Rectal smooth muscle tissue (tissue), 1 donor: ENCODE results near the gene LRP1B.

ENCODE experiments used
- H3K27ac ChIP-seq: one replicate; pipeline ENCODE4 v1.7.0; 2013; ENCODE audit warnings: low read depth, low read length, inconsistent platforms
- H3K27me3 ChIP-seq: one replicate; pipeline ENCODE4 v1.7.0; 2013; ENCODE audit warnings: low read length; ENCODE audit not compliant: control insufficient read depth, insufficient read depth
- H3K36me3 ChIP-seq: one replicate; pipeline ENCODE4 v1.7.0; 2013; ENCODE audit warnings: low read length; ENCODE audit not compliant: control insufficient read depth, insufficient read depth
- H3K4me1 ChIP-seq: one replicate; pipeline ENCODE4 v1.7.0; 2013; ENCODE audit warnings: low read length; ENCODE audit not compliant: control insufficient read depth, insufficient read depth
- H3K4me3 ChIP-seq: one replicate; pipeline ENCODE4 v1.7.0; 2013; ENCODE audit warnings: low read length
- H3K9ac ChIP-seq: one replicate; pipeline ENCODE4 v1.7.0; 2013; ENCODE audit warnings: low read length

The LRP1B gene

DNA sequence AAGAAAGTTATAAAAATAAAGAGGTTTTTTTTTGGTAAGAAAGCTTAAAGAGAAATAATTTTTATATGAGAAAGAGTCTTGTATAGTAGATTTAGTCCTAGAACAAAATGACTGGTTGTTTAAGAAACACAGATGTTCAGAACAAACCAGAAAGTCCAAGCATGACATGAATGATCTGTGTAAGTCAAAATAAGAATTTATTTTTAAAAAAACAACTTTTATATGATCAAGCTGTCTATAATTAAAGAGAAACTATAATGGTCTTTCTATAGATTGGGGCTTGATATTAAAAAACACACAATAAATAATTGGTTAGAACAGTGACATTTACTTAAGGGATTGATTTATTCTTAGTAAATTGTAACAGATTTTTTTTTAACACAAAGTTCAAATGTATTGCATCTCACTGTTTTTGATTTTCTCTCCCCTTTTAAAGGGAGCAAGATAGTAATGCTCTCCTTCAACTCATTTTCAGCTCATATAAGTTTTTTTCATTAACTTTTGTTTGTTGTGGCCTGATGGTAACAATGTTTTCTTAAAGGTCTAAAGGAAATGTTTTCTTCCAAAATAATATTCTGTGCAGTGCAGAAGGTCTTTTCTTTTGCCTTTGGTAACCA, 1256.8 kb downstream of the LRP1B start:
- Histone ChIP-seq H3K9ac (no peak overlapping the region), H3K27ac (no peak overlapping the region)

DNA sequence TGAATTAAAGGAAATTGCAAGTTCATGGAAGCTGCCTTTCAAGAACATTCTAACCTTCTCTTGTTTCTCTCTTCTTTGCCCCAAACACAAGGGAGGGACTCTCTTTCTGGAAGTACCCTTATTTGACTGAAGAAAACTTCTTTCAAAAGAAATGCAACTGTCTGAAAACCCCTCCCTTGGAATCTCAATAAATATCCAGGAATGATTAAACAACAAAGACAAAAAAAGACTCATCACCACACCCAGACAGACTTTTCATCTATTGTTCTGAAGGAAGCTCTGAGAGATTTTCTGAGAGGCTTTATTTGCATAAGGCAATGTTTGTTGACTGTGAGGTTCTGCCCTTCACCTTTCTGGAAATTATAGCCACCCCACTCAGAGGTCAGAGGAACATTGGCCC, 1260.9 kb downstream of the LRP1B start:
- Histone ChIP-seq H3K4me1 (no peaks in the 10 kb centered on the region), H3K27ac (no peak overlapping the region), H3K9ac (no peak overlapping the region), H3K36me3 (no peaks in the 10 kb centered on the region), H3K27me3 (no peaks in the 10 kb centered on the region), H3K4me3 (no peak overlapping the region)

More for the DNA sequence above, 1256.8 kb downstream of the LRP1B start:
- H3K36me3 ChIP-seq, result no peaks in the 10 kb centered on the region
- no peaks in the 10 kb centered on the region for H3K27me3 ChIP-seq
- no peaks in the 10 kb centered on the region for H3K4me1 ChIP-seq
- H3K4me3 ChIP-seq, result no peak overlapping the region

DNA sequence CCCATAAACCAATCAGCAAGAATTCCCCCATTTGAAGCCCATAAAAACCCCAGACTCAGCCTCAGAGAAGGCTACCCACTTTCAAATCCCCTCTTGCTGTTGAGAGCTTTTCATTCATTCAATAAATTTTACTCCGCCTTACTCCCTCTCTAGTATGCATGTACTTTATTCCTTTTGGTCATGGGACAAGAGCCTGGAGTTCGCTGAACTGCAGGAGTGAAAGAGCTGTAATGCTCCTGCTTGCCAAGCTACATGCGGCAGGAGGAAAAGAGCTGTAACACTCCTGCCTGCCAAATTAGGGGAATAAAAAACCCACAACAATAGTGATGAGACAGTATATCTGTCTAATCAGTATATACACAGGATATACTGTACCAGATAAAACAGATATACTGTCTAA, 1261.7 kb downstream of the LRP1B start:
- no peak overlapping the region for H3K9ac ChIP-seq
- no peaks in the 10 kb centered on the region for H3K36me3 ChIP-seq
- H3K4me1 ChIP-seq, result no peaks in the 10 kb centered on the region
- H3K4me3 ChIP-seq, result no peak overlapping the region
- H3K27me3 ChIP-seq, result no peaks in the 10 kb centered on the region
- no peak overlapping the region for H3K27ac ChIP-seq

DNA sequence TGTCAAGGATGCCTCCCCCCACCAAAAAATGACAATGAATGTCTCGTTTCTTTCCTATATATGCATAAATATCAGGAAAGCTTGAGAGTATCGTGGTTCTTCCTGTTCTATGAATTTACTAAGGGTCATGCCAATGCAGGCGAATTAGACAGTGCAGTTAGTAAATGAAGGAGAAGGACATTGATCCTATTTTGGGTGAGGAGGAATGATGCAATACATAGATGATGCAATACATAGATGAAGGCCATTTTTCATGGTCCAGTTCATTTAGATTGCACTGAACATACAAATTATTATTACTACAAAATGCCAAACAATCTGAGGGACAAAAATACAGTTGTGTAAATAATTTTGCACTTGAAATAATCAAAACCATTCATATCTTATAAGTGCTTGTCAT, 1265.0 kb downstream of the LRP1B start:
- Histone ChIP-seq H3K4me1 (no peaks in the 10 kb centered on the region), H3K27ac (no peak overlapping the region), H3K4me3 (no peak overlapping the region), H3K27me3 (no peaks in the 10 kb centered on the region), H3K9ac (no peak overlapping the region), H3K36me3 (no peaks in the 10 kb centered on the region)

DNA sequence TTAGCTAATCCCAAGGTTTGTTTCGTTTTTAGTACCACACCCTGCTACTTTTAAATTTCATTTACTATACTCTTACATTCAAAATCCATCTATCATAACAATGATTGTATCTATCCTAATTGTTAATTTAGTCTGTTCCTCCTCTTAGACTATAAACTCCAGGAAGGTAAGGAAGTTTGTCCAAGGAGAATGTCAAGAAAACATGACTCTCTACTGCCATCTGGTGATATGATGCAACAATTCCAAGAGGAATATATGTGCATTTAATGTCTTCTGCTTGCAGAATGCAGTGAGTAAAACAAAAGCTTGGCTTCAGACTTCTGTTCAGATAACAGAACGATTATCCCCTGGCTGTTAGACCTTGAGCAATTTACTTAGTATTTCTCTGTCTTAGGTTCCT, 1267.1 kb downstream of the LRP1B start:
- Histone ChIP-seq H3K27ac (no peak overlapping the region), H3K4me3 (no peak overlapping the region), H3K4me1 (no peaks in the 10 kb centered on the region), H3K36me3 (no peaks in the 10 kb centered on the region), H3K9ac (no peak overlapping the region), H3K27me3 (no peaks in the 10 kb centered on the region)

DNA sequence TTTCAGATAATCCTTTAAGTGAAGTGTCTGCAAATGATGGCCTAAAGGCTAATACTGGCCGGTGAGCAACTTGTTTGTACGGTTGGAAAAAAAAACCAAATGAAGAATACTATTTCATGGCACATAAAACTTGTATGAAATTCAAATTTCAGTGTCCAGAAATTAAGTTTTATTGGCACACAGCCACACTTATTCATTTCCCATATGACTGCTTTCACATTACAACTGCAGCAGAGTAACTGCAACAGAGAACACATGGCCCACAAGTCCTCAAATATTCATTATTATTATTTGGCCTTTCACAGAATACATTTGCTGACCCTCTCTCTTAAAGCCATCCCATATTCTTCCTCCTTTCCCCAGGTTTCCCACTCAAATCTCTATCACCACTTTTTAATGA, 1268.6 kb downstream of the LRP1B start:
- Histone ChIP-seq H3K4me3 (no peak overlapping the region), H3K36me3 (no peaks in the 10 kb centered on the region), H3K4me1 (no peaks in the 10 kb centered on the region), H3K27ac (no peak overlapping the region), H3K9ac (no peak overlapping the region), H3K27me3 (no peaks in the 10 kb centered on the region)

DNA sequence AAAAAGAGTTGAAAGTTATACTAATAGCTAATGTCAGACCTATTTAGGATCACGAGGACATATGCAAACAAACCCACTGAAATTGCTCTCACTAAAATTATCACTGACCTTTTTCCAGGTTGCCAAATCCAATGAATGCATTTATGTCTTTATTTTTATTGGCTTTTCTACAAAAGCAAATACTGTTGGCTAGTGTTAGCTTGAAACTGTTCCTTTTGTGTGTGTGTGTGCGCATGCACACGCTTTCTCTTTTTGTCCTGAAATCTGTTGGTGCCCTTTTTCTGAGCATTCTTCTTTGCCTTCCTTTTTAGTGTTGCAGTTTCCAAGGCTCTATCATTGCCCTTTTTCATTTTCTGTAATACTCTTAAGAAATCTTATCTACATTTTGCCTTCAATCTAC, 1269.2 kb downstream of the LRP1B start:
- Histone ChIP-seq H3K4me3 (no peak overlapping the region), H3K27me3 (no peaks in the 10 kb centered on the region), H3K27ac (no peak overlapping the region), H3K9ac (no peak overlapping the region), H3K4me1 (no peaks in the 10 kb centered on the region), H3K36me3 (no peaks in the 10 kb centered on the region)

DNA sequence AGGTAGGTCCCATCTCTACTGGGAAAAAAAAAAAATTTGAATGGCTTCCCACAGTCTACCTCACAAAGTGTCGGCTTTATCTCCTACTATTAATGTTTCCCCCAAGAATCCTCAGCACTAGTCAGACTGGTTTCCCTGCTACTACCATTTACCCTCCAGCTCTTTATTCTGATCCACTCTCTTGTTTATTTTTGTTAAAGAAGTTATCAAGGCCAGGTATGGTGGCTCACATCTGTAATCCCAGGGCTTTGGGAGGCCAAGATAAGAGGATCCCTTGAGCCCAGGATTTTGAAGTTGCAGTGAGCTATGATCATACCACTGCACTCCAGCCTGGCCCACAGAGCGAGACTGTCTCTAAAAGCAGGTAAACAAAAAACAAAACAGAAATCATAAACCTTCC, 1275.3 kb downstream of the LRP1B start:
- Histone ChIP-seq H3K4me1 (no peaks in the 10 kb centered on the region), H3K27me3 (no peaks in the 10 kb centered on the region), H3K27ac (no peak overlapping the region), H3K4me3 (no peak overlapping the region), H3K9ac (no peak overlapping the region), H3K36me3 (no peaks in the 10 kb centered on the region)

DNA sequence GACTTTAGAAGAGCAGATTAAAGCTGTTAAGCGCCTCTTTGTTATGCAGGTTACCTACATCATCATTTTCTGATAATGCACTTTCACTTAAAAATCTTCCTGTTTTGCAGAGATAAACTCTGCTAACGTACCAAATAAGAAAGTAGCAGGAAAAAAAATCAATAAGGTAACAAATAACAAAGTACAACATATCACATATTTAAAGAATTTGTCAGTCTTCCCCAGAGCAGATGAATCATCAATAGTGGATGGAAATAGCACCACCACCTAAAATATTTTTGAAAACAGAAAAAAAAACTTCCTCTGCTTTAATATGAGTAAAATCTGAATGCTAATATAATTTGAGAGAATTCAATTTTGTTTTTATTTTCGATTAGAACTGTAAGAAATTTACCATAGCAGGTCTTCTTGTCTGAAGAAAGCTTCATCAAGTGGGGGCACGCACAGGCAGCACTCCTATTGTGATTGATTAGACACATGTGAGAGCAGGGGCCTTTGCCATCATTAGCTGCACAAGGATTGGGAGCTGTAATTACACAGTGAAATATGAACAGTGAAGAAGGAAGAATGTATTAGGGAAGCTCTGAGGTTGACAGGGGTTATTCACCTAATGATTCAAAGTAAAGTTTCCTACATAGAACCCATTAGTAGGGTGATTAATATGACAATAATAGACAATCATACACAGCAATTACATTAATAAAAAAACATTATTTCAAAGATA, 1279.4 kb downstream of the LRP1B start:
- no peak overlapping the region for H3K4me3 ChIP-seq
- no peaks in the 10 kb centered on the region for H3K27me3 ChIP-seq
- H3K27ac ChIP-seq, result no peak overlapping the region
- H3K9ac ChIP-seq, result no peak overlapping the region
- H3K4me1 ChIP-seq, result no peaks in the 10 kb centered on the region
- H3K36me3 ChIP-seq, result no peaks in the 10 kb centered on the region

DNA sequence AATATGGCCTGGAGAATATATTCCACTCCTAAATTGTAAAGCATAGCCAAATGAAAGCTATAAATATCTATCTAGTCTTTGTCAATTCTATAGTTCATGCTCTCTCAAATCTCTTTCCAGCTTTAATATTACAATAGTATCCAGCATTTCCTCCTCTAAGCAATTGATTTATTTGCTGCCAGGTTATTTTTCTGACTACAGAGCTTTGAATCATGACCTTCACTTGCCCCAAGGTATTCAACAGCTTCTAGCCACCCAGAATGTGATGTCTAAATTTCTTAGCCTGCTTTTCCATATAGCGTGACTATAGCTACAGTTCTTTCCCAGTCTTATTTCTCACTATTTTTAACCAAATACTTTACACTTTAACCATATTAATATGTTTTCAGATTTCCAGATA, 1287.6 kb downstream of the LRP1B start:
- Histone ChIP-seq H3K4me3 (no peak overlapping the region), H3K36me3 (no peaks in the 10 kb centered on the region), H3K27ac (no peak overlapping the region), H3K27me3 (no peaks in the 10 kb centered on the region), H3K9ac (no peak overlapping the region), H3K4me1 (no peaks in the 10 kb centered on the region)

DNA sequence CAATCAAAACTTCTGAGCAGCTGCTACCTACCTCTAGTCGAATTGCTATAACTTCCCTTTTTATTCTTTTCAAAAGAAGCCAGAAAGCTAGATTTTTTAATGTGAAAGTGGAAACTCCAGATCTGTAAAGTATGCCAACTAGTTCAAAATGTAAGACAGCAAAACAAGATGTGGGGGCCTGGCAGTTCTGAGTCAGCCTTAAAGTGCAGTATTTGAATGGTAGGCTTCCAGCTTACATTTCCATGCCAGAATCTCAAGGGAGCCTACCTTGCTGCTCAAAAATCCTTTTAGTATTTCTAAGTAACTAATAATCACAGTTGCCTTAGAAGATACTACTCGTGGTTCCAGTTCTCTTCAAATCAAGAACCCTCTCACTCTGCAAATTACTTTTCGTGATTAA, 1288.7 kb downstream of the LRP1B start:
- Histone ChIP-seq H3K36me3 (no peaks in the 10 kb centered on the region), H3K4me1 (no peaks in the 10 kb centered on the region), H3K27ac (no peak overlapping the region), H3K9ac (no peak overlapping the region), H3K27me3 (no peaks in the 10 kb centered on the region), H3K4me3 (no peak overlapping the region)

DNA sequence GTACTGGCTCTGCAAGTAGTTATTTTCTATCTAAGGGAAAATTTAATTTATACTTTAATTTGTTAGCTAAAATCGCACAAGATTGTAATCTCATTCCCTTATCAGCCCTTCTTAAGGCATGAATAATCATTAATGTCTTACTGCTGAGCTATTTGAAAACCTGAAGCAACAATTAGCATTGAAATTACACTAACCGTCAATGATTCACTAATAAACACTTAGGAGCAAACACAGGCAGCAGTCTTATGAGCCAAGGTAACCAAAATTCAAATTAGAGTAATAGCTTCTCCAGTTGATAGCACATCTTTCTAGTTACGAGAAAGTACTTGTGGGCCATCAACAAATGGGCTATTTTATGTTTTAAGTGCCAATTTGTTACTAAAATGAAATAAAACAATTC, 1289.7 kb downstream of the LRP1B start:
- Histone ChIP-seq H3K4me1 (no peaks in the 10 kb centered on the region), H3K36me3 (no peaks in the 10 kb centered on the region), H3K27me3 (no peaks in the 10 kb centered on the region), H3K4me3 (no peak overlapping the region), H3K9ac (no peak overlapping the region), H3K27ac (no peak overlapping the region)

DNA sequence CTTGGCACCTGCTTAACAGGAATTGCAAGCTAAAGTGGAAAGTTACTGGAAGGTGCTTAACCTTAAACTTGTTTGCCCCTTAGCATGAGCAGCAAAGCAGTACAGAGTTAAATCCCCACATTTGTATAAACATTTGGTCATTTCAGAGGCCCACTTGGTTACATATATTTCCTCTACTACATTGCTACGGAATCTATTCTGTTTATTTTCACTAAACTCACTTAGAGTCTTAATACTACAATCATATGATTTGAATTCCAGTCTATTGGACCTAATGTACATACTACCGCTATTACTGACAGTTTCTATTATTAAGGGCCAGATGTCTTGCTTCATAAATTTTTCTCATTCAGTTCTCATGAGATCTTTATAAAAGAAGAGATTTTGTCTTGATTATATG, 1294.0 kb downstream of the LRP1B start:
- no peaks in the 10 kb centered on the region for H3K4me1 ChIP-seq
- H3K4me3 ChIP-seq, result no peak overlapping the region
- H3K36me3 ChIP-seq, result no peaks in the 10 kb centered on the region
- H3K9ac ChIP-seq, result no peak overlapping the region
- no peak overlapping the region for H3K27ac ChIP-seq
- H3K27me3 ChIP-seq, result no peaks in the 10 kb centered on the region
